HG03460 (cell line): ENCODE data around the gene FXYD2.
"Not testable (repeated sequence)": the region's sequence is repeated elsewhere in the genome, so short reads cannot be mapped to it uniquely, and the experiment has no call there.

Experiments used
- ATAC-seq: cut with Tn5 transposase; IDR thresholded peaks from one replicate; pipeline ENCODE4 v1.9.1; 2021; ENCODE audit not compliant: unreplicated experiment

Gene FXYD2

DNA sequence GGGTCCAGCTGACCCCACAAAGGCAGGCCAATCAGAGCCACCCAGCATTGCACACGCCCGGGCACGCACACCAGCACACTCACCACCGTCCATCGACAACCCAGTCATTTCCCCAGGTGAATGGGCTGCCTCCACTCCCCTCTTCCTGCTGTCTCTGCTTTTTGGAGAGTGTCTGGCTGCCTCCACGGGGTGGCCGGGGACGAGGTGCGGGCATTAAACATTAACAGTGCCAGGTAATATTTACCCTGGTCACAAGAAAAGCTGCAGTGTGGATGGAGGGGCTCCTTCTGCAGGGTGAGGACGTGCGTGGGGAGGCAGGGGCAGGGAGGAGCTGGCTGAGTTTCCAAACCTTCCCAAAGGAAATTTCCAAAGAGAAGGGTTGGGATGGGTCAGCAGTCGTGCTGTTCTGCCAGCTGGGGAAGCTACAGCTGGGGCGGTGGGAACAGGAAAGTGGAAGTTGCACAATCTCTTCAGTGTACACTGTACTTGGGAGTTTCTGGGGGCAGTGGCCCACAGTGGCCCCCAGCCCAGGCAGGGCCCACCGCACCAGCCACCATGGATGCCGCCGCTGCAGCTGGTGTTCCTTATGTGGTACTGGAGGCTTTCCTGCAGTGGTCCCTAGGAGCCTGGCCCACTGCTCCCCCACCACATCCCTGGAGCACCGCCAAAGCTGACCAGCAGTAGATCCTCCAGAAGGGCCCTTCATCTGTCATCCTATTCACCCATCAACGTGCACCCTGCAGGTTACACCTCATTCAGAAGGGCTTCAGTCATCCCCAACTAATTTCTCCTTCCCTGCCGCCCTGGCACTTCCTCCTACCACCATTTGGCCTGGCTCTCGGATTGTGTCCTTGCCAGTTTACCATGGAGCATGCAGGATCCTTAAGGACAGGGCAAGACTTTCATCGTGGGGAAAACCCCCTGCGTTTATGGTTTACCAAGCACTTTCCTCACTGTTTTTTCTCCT lies at the start of gene FXYD2:
TSS of gene FXYD2 (minus strand) at position 174 of the 967 bp plus-strand sequence. CDS start at position 108, 66 bp downstream.
- no peak for ATAC-seq

DNA sequence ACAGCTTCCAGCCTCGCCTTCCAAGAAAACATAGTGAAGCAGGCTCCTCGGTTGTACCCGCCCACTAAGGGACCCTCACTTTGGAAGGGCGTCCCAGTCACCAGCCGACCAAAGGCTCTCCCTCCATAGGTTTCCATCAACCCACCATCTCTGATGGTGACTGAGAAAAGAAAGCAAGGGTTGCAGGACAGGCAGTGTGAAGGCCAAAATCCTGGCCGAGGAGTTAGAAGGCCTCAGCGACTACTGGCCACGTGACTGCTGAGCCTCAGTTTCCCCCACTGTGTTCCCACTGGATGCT lies 49.2 kb upstream of the FXYD2 start:
- no peak for ATAC-seq

DNA sequence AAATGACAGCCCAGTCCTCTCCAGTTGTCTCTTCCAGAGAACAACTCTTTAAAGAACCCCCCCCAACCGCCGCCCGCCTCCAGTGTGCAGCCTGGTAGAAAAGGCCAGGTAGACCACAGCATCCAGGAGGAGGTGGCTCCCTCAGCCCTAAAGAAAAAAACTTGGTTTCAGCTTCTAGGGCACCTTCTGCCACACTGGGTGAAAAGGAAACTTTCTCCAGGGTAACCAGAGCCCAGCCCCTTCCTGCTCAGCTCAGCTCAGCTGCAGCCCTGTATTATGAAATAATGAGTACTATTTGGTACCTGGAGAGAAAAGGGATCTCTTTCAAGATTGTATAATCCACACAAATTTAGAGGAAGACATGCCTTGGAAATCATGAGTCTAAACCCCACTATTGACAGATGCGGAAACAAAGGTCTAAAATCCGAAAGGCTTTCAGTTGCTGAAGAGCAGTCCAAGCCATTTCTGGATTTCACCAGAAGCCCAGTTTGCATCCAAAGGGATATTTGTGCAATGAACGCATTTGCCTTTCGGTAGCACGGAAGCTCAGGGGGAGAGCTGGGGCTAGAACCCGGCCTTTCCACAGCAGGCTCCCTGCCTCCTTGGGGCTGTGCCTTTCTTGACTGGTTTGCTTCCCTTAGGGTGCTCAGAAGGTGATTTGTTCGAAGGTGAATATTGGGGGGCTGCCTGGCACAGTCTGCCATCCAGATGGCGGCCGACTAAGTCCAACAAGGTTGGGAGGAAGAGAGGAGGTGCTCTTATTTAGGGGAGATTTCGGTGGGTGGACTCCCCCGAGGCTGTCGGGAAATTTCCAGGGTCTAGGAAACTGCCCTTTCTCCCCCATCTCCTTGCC lies 48.7 kb upstream of the FXYD2 start:
- ATAC-seq = no peak

DNA sequence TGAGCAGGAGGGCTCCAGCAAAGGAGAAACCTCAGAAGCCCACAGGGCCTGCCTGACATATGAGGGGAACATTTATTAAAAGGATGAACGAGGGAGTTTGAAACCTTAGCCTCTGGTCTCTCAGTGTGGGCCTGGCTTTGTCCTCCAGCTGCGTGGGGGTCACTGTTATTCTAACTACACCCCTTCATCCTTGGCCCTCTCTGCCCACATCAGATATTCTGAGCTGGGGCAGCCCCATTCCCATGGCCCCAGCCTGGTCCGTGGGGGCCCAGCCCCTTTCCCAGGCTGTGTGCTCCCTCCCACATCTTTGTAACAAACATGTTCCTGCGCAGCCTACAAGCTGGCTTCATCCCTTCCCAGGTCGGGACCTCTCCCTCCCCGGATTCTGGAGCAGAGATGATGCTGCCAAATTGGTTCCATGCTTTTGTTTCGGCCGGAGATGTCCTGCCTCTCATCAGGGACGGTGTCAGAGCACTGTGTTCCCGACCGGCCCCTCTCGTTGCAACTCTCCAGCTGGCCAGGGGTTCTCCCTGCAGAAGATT lies 47.9 kb upstream of the FXYD2 start:
- ATAC-seq = no peak

DNA sequence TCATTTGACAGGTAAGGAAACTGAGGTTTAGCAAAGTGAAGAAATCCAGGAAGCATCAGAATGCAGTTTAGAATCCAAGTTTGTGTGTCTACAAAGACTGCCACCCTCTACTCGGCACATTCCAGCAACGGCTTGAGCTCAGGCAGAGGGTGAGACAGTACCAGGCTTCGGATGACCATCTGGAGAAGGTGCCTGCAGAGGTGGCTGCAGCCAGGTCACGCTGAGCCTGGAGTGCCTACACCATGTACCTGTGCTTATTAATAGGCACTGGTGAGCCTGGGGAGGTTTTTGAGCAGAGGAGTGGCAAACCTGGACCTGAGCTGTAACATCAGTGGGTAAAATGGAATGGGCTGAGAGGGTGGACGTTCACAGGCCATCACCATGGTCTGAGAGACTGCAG lies 47.2 kb upstream of the FXYD2 start:
- no peak for ATAC-seq

DNA sequence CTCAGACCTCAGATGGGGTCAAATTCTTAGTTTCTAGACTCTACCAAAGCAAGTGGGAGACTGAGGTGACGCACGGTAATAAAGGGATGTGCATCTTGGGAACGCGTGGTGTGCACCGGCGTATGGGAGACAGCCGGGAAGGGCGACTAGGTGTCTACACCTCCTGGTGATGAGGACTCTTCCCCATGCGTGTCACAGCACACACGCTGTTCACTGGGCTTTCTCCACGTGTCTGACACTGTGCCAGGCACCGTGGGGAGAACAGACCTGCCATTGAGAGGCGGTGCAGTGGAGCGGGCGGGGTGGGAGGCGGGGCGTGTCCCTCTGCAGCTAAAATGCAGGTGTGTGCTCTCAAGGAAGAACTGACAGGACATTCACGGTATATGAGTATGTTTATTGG lies 46.6 kb upstream of the FXYD2 start:
- ATAC-seq = no peak

DNA sequence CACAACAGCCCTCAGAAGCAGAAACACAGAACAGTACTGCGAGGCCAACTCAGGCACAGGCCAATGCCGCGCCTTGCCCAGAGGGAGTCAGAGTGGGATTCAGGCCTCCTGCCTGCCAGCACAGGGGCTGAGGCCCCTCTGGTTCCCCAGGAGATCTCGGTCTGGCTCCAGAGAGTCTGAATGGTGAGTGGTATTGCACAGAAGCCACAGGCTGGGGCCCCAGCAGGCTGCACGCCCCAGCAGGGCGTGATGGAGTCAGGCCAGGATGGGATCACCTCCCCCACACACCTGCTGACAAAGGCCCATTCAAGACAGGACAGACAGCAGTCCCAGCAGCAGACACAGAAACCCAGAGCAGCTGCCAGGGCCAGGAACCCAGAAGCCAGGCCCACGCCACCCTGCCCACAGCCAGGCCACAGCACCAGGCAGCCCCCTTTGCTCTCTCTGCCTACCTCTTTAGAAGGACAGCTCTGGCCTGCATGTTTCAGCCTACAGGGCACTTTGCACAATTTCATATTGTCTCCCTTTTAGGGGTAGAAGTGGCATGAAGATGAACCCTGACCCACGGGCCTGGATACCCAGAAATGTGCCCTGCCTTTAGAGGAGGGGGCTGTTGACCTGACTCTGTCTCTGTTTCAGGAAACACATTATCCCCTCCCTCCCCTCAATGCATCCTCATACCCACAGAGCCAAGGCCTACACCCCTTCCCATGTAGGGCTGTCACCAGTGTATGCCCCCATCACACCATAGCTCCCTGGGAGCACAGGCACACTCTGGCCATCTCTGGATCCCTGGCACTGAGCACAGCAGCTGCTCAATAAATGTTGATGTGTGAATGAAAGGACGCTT lies 45.8 kb upstream of the FXYD2 start:
- ATAC-seq = no peak

DNA sequence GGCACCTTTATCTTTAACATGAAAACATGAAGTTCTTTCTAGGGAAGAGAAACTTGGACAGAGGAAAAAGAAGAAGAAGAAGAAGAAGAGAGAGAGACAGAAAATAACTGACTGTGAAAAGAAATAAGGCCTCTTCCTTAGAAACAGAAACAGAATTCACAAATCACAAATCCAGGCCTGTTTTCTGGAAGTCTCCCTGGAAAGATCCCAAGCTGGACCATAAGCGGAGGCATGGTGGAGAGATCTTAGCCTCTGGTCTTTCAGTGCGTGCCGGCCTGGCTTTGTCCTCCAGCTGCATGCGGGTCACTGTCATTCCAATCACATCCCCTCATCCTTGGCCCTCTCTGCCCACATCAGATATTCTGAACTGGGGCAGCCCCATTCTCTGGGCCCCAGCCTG lies 45.1 kb upstream of the FXYD2 start:
- no peak for ATAC-seq

DNA sequence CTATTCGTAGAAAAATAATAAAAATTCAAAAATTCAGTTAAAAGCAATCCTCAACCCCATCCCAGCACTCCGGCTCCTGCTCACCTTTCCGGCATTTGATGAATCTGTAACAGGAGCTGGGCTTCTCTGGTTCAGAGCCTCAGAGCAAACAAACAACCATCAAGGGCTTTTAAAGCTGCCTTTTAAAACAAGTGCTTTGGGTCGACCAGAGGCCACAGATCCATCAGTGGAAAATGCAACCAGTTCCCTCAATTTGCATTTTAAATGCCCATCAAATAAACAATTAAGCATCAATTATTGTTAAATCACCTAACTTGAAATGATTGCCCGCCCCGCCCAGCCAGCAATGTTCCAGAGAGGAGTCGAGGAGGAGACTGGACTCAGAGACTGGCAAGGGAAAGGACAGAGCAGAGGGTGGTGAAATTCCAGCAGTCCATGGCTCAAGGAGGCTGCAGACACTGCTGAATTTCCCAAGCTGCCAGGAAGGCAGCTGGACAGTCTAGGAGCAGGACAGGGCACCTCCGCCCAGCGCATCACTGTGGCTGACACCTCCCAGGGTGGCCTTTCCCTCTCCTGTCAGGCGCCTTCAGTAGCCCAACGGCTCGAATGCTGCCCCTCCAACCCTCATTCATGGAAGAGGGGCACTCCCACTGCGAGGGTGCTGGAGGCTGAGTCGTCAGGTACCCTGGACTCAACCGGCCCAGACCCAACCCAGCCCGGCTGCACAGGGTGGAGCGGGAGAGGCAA lies 44.4 kb upstream of the FXYD2 start:
- no peak for ATAC-seq

DNA sequence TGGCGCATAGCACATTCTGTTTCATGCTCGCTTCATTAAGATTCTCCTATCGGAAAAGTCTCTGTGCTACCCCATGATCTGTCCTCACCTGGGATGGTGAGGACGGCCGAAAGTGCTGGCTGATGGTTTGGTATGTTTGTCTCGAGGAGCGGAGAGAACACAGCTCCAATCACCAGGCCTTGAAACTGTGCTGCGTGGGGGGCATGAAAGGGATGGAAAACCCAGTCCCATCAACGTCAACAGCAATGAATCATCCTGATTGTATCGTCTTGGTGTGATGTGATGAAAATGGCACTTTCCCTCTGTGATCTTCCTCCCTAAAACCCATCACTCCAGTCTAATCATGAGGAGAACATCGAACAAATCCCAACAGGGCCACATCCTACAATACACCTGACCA lies 43.5 kb upstream of the FXYD2 start:
- no peak for ATAC-seq

DNA sequence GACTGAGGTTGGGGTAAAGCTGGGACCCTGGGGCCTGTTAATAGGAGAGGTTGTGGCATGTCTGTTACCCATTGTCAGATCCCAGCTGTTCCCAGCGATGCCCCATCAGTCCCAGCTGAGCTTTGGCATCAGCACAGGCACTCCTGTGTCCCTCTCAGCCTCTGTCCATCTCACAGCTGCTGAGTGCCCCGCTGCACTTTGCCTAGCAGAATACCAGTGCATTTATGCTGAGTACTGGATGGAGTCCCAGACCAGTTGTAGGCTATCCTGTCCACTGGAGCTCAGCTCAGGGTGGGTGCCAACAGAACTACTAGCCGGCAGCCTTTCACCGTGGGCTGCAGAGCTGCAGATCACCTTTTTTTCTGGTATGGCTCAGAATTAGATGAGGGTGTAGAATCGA lies 42.0 kb upstream of the FXYD2 start:
- no peak for ATAC-seq

DNA sequence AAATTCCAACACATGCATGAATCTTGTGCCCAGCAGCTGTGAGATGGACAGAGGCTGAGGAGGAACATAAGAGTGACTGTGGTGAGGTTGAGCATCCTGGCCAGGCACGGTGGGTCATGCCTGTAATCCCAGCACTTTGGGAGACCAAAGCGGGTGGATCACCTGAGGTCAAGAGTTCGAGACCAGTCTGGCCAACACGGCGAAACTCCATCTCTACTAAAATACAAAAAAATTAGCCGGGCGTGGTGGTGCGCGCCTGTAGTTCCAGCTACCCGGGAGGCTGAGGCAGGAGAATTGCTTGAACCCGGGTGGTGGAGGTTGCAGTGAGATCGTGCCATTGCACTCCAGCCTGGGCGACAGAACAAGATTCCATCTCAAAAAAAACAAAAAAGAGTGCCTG lies 41.0 kb upstream of the FXYD2 start:
- ATAC-seq = not testable (repeated sequence)

DNA sequence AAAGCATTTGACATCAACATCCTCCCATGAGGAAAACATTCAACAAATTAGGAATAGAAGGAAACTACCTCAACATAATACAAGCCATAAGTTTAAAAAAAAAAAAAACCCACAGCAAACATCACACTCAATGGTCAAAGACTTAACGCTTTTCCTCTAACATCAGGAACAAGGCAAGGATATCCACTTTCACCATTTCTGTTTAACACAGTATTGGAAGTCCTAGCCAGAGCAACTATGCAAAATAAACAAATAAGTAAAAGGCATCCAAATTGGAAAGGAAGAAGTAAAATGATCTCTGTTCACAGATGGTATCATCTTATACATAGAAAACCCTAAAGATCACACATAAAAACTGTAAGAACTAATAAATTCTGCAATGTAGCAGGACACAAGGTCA lies 38.8 kb upstream of the FXYD2 start:
- no peak for ATAC-seq

DNA sequence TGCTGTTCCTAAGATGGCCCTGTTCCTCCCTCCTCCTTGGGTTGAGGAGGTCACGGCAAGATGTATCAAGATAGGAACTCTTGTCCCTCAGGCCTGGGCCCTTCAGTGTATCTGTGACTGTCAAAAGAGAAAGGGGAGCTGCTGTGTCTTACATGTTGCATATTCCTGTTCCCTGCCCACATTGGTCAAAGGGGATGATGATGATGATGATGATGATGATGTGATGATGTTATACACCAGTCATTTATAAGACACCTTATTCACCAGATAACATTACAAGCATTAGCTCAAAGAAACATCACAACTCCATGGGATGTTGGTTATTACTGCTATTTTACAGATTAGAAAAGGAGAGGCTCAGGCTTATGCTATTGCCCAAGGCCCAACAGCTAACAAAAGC lies 38.2 kb upstream of the FXYD2 start:
- ATAC-seq = no peak

DNA sequence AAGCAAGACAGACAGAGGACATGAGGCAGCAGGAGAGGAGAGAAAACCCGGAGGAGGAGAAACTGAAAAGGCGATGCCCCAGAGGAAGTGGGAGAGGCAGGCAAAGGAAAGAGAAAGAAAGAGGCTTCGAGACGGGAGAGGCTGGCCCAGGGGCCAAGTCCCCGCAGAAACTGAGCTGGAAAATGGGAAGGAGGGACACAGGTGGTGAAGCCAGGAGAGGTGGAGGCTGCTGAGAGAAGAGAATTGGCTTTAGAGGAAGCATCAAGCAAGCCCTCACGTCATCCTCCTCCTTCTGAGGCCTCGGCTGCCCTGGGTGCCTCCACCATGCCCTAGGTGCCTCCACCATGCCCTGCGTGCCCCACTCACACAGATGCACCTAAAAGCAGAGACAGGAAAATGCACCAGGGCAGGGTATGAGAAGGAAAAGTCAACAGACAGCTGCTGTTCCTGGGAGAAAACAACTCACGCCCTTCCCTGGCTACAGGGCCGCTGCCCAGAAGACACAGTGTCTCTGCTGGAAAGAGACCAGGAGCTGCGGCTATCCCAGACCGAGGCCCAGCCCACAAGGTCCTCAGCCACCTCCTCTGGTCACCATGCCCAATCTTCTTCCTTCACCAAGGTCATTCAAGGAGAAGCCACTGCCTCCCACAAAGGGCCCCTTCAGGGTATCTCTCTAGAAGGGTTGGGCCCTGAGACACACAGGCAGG lies 37.6 kb upstream of the FXYD2 start:
- no peak for ATAC-seq

DNA sequence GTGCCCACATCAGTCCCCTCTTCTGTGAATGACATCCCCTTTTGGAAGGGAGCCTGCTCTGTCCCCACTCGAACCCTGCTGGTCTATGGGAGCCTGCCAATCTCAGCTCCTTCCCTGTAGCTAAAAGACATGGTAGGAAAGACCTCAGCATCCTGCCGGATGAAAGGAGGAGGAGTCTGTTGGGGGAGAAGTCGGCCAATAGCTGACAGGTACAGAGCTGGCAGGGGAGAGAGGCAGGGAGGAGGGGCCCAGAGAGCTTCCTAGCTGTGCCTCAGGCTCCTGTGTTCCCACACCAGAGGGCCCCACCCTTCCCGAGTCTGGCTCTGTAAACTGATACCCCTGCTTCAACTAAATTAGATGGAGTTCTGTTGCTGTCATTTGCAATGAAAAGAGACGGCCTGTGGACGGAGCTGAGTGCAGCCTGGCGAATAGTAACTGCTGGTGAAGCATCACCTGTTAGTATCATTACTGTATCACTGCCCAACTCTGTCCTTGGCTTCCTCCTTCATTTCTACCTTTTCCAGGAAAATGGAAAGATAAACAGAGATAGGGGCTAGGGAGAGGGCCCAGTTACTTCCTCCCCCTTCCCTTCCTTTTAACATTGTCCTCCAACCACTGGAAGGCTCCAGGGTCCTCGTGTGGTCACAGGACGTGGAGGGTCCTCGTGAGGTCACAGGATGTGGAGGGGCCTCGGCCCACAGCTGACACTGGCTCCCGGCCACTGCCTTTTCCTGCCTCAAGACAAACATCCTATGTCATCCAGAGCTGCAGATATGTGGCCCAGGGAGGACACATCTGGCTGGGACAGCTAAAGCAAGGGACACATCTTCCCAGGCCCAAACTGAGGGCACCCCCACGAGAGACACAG lies 36.8 kb upstream of the FXYD2 start:
- no peak for ATAC-seq

DNA sequence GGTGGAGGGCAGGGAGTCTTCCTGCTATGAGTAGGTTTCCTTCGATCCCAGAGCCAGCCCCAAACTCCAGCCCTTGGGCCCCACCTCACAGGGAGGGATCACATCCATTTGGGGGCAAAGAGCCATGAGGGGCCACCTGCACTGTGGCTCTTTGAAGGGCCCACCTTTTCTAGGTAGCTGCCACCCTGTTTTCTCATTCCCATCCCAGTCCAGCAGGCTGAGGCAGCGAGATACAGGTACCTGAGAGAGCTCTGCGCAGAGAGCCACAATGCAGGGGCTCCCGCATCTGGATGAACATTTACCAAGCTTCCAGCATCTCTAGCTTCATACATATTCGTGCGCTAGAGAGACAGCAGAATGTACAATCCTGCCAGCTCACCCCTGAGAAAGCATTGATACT lies 35.6 kb upstream of the FXYD2 start:
- no peak for ATAC-seq

DNA sequence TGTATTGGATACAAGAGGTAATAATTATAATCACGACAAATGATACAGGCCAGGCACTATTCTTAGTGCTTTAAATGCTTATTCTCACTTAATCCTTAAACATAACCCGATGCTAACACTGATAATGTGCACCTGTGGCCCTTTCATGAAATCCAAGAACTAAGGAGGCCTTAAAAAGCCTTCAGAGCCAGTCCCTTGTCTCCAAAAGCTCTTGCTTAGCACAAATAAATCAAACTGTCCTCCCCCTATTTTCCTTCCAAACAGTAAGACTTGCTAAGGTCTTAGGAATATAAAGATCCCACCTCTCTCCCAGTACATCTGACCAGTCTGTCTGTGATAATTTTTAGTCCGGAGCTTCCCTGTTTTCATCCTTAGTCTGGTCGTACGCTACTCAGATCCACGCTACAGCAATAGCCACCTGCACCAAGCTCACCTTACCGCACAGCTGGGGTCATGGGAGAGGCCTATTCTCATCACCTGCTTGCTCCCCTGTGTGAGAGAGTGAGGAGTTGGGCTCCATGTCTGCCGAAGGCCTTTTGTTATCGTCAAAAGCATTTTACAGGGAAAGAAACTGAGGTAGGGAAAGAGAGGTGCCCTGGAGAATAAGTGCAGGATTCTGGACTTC lies 35.1 kb upstream of the FXYD2 start:
- no peak for ATAC-seq
